PC-9 (cell line): ENCODE results near the gene HLA-DRB5. TPM values are rescaled to one million over a fixed set of nuclear protein-coding genes. Genes with fewer than 3 reads are reported as not detected.

Source experiments
- BruUV-seq: library from RNA; stranded (reverse); fragments of 400-500 nt; replicated peaks from 2 replicates; lab custom pipeline; 2021; lab: Mats Ljungman, UMichigan
- CTCF ChIA-PET: fragments of 300-600 bp; sonication (Branson Sonifier 250); formaldehyde crosslinking; loops from one replicate; lab custom pipeline; 2022; ENCODE audit warnings: antibody characterized with exemption; lab: Charles Lee
- POLR2A ChIA-PET: fragments of 300-600 bp; sonication (Branson Sonifier 250); formaldehyde crosslinking; loops from one replicate; lab custom pipeline; 2022; ENCODE audit warnings: antibody characterized with exemption; ENCODE audit not compliant: unreplicated experiment; lab: Charles Lee
- DNase-seq, 2 experiments: peaks; one replicate each; pipeline versions ENCODE4 v3.0.0 to v3.0.0-alpha.2; 2015 to 2022; ENCODE audit warnings: mixed read lengths in 1 of 2
- H2AFZ ChIP-seq: fragments of 200-600 bp; sonication (generic); 2 replicates; pipeline ENCODE4 v1.8.1; 2017; ENCODE audit warnings: antibody characterized with exemption
- H3F3A ChIP-seq: fragments of 200-600 bp; sonication (generic); 2 replicates; pipeline ENCODE4 v1.8.1; 2017; ENCODE audit warnings: antibody characterized with exemption, mild to moderate bottlenecking, low read depth; ENCODE audit not compliant: insufficient read depth
- H3K27ac ChIP-seq: fragments of 200-600 bp; sonication (generic); 2 replicates; pipeline ENCODE4 v1.6.1; 2016; ENCODE audit warnings: mixed run types
- H3K27me3 ChIP-seq: fragments of 200-600 bp; sonication (generic); 2 replicates; pipeline ENCODE4 v1.6.1; 2016; ENCODE audit warnings: low read depth, mixed run types; ENCODE audit not compliant: insufficient read depth
- H3K36me3 ChIP-seq: fragments of 200-600 bp; sonication (generic); 2 replicates; pipeline ENCODE4 v1.6.1; 2016; ENCODE audit warnings: low read depth, mixed run types
- H3K4me1 ChIP-seq: fragments of 200-600 bp; sonication (generic); replicated peaks from 2 replicates; pipeline ENCODE4 v1.6.1; 2016; ENCODE audit warnings: mixed run types; ENCODE audit not compliant: insufficient read depth
- H3K4me2 ChIP-seq: fragments of 200-600 bp; sonication (generic); 2 replicates; pipeline ENCODE4 v1.6.1; 2017; ENCODE audit warnings: mixed run types
- H3K4me3 ChIP-seq: fragments of 200-600 bp; sonication (generic); 2 replicates; pipeline ENCODE4 v1.6.1; 2016; ENCODE audit warnings: mixed run types
- H3K79me2 ChIP-seq: fragments of 200-600 bp; sonication (generic); 2 replicates; pipeline ENCODE4 v1.6.1; 2017; ENCODE audit warnings: low read depth, mixed run types
- H3K9me2 ChIP-seq: fragments of 200-600 bp; sonication (generic); 2 replicates; pipeline ENCODE4 v1.8.1; 2017; ENCODE audit warnings: mild to moderate bottlenecking; ENCODE audit not compliant: insufficient read depth
- H3K9me3 ChIP-seq: fragments of 200-600 bp; sonication (generic); 2 replicates; pipeline ENCODE4 v1.8.1; 2016; ENCODE audit warnings: low read depth; ENCODE audit not compliant: insufficient read depth
- H4K20me1 ChIP-seq: fragments of 200-600 bp; sonication (generic); 2 replicates; pipeline ENCODE4 v1.8.1; 2017; ENCODE audit not compliant: insufficient read depth
- CTCF ChIP-seq: fragments of 200-600 bp; sonication (generic); conservative IDR thresholded peaks from 2 replicates; pipeline ENCODE4 v1.6.1; 2017; ENCODE audit warnings: mixed run types, antibody characterized with exemption, mild to moderate bottlenecking, moderate library complexity
- EZH2 ChIP-seq: fragments of 200-600 bp; sonication (generic); IDR thresholded peaks from 2 replicates; pipeline ENCODE4 v1.8.0; 2017; ENCODE audit warnings: antibody characterized with exemption, low read depth
- intact Hi-C: fragments of 100-400 bp; cut with micrococcal nuclease; formaldehyde crosslinking; loops from one replicate; pipeline ENCODE4 v1.10.0; 2022; ENCODE audit not compliant: unreplicated experiment
- total RNA-seq: library from RNA; stranded (reverse); gene quantifications from 2 replicates; pipeline ENCODE4 v1.2.3, GENCODE V29; 2021

HLA-DRB5 gene
- total RNA-seq, 1 experiment from 2014 or later: 0.33 TPM

GRCh38 chr6:32570363-32570905, 40.3 kb upstream of the HLA-DRB5 start:
- DNase-seq: no peak
- intact Hi-C loops: no loop called here
- no peaks in the 10 kb centered on the region for H3F3A ChIP-seq
- no peaks in the 10 kb centered on the region for H4K20me1 ChIP-seq
- no TSS peak for BruUV-seq
- H3K9me3 ChIP-seq: no peaks in the 10 kb centered on the region
- H3K27me3 ChIP-seq: no peaks in the 10 kb centered on the region
- no peaks in the 10 kb centered on the region for H3K9me2 ChIP-seq
- H3K4me1 ChIP-seq: no peaks in the 10 kb centered on the region
- CTCF ChIA-PET: interaction anchor here (0.6 kb wide), 1 partner anchor 419 kb away, joined by 3 read pairs; no protein-coding TSS in a partner anchor
- H2AFZ ChIP-seq: no peak overlapping the region
- H3K27ac ChIP-seq: no peak overlapping the region
- H3K79me2 ChIP-seq: no peaks in the 10 kb centered on the region
- POLR2A ChIA-PET: no interaction called here
- no peak overlapping the region for H3K4me3 ChIP-seq
- no peak overlapping the region for H3K4me2 ChIP-seq
- no peaks in the 10 kb centered on the region for H3K36me3 ChIP-seq
- TF ChIP-seq EZH2: no peak
- TF ChIP-seq CTCF: no peak

GRCh38 chr6:32568561-32568960, 38.5 kb upstream of the HLA-DRB5 start:
- Histone ChIP-seq H3K9me3 (no peaks in the 10 kb centered on the region), H3K36me3 (no peaks in the 10 kb centered on the region), H3F3A (no peaks in the 10 kb centered on the region), H3K9me2 (no peaks in the 10 kb centered on the region), H3K4me1 (no peaks in the 10 kb centered on the region), H4K20me1 (no peaks in the 10 kb centered on the region), H3K79me2 (no peaks in the 10 kb centered on the region), H3K4me3 (no peak overlapping the region), H3K4me2 (no peak overlapping the region), H2AFZ (no peak overlapping the region), H3K27me3 (no peaks in the 10 kb centered on the region; the same call in 1 of the 2 replicates), H3K27ac (no peak overlapping the region)
- no peak for DNase-seq
- ChIA-PET CTCF (no interaction called here), POLR2A (interaction anchor here (0.5 kb wide), 1 partner anchor 39 kb away, joined by 4 read pairs; no protein-coding TSS in a partner anchor)
- TF ChIP-seq CTCF: no peak
- TF ChIP-seq EZH2: no peak
- intact Hi-C loops: no loop called here
- no TSS peak for BruUV-seq

GRCh38 chr6:32566957-32567356, 36.9 kb upstream of the HLA-DRB5 start:
- no peaks in the 10 kb centered on the region for H3K36me3 ChIP-seq
- no peak for DNase-seq
- CTCF ChIA-PET: no interaction called here
- TF ChIP-seq CTCF (no peak), EZH2 (no peak)
- H3K27me3 ChIP-seq: peaks cover 6% of the 10 kb centered on the region; the same call in 1 of the 2 replicates
- intact Hi-C loops: no loop called here
- H4K20me1 ChIP-seq: no peaks in the 10 kb centered on the region
- H3K4me1 ChIP-seq: no peaks in the 10 kb centered on the region
- H3K27ac ChIP-seq: no peak overlapping the region
- H3K9me2 ChIP-seq: no peaks in the 10 kb centered on the region
- POLR2A ChIA-PET: no interaction called here
- no peak overlapping the region for H3K4me2 ChIP-seq
- H3K9me3 ChIP-seq: no peaks in the 10 kb centered on the region
- no peaks in the 10 kb centered on the region for H3K79me2 ChIP-seq
- H3K4me3 ChIP-seq: no peak overlapping the region
- no peaks in the 10 kb centered on the region for H3F3A ChIP-seq
- no peak overlapping the region for H2AFZ ChIP-seq
- no TSS peak for BruUV-seq
